ENCODE measurements around the gene ATG4D. TPM values are rescaled to one million over a fixed set of nuclear protein-coding genes. Genes with fewer than 3 reads are reported as not detected.
A peak's percentile ranks its signal among the peaks of the same experiment; 100 is the strongest.

ATG4D gene
- total and polyA plus RNA-seq, 10 of the 15 experiments (the other 5 are each of a cell fraction or from before 2014, with no cell fraction given), result 0.39 to 28.7 (median 13.4) TPM

GRCh38 chr19:10517760-10518443 lies 25.8 kb upstream of the ATG4D start:
- in situ Hi-C loops (cut with MboI), result no loop called here
- peaks cover 12 to 26% of the 10 kb centered on the region in 2 experiments for H3K27me3 ChIP-seq (replicated peaks in 1 of 2; ENCODE audit: control insufficient read depth in 2 of 2, insufficient read depth in 2 of 2, low read length in 1 of 2)
- H3K9ac ChIP-seq (ENCODE audit: control insufficient read depth, insufficient read depth, low read length), result no peak overlapping the region
- DNase-seq (ENCODE audit: low read depth, low spot score) (no peak), FAIRE-seq (no peak), ATAC-seq (no peak; the same call in 1 of the 3 replicates)
- intact Hi-C loops (cut with micrococcal nuclease; ENCODE audit: unreplicated experiment), result no loop called here
- H3K4me3 ChIP-seq, result no peak overlapping the region
- H3K9me3 ChIP-seq (replicated peaks; ENCODE audit: control insufficient read depth, insufficient read depth, low read length), result no peaks in the 10 kb centered on the region
- SMC1A ChIA-PET (ENCODE audit: uncharacterized antibody, unreplicated experiment), result interaction anchor here (0.5 kb wide), 1 partner anchor 28 kb away, joined by 3 read pairs; no protein-coding TSS in a partner anchor
- peak overlapping the region; percentile 13; the same call in 1 of the 2 replicates for H3K4me2 ChIP-seq (ENCODE audit: control insufficient read depth, insufficient read depth)
- no peak for TF ChIP-seq FOXK2 (IDR thresholded peaks at IDR 0.05)
- no peak for TF ChIP-seq YBX1 (IDR thresholded peaks at IDR 0.05)
- 0 out of 3 replicates have a peak, but pooled peaks of 1 of the 2 experiments have one; percentile 20 for TF ChIP-seq EGR1 (IDR thresholded peaks at IDR 0.05; ENCODE audit: borderline replicate concordance in 1 of 2, low read depth in 2 of 2, low read length in 2 of 2)
- no peak for TF ChIP-seq TCF7 (IDR thresholded peaks at IDR 0.05; ENCODE audit: borderline replicate concordance)
- H3K4me1 ChIP-seq (ENCODE audit: control insufficient read depth, insufficient read depth, low read length), result peaks cover 11% of the 10 kb centered on the region
- POLR2A ChIA-PET, result interaction anchor here (0.6 to 0.7 kb wide), 2 partner anchors 10 to 27 kb away, joined by 5 to 7 read pairs; no protein-coding TSS in a partner anchor
- 5% methylated on average over 27 of the region's 27 CpGs for WGBS (ENCODE audit: insufficient coverage, insufficient replicate concordance, low lambda C conversion rate, missing lambda C conversion rate)
- CTCF ChIA-PET, result interaction anchor here (0.6 to 1.5 kb wide), 3 partner anchors 12 to 34 kb away, joined by 3 to 4 read pairs (median 3); no protein-coding TSS in a partner anchor
- no peak overlapping the region for H2AFZ ChIP-seq (ENCODE audit: control insufficient read depth, low read depth, low read length)
- no peaks in the 10 kb centered on the region for H3K79me2 ChIP-seq (ENCODE audit: control insufficient read depth, insufficient read depth, low read length)
- no peaks in the 10 kb centered on the region for H3K36me3 ChIP-seq (ENCODE audit: control insufficient read depth in 2 of 2, insufficient read depth in 2 of 2, low read length in 1 of 2)
- no peak overlapping the region for H3K27ac ChIP-seq (ENCODE audit: control insufficient read depth, insufficient read depth)
- RAD21 ChIA-PET (ENCODE audit: unreplicated experiment), result no interaction called here
- no TSS peak for BruUV-seq (replicated peaks)
- H4K20me1 ChIP-seq (ENCODE audit: control insufficient read depth, insufficient read depth), result no peaks in the 10 kb centered on the region

Measured in GM12878 (cell line).